ENCODE data around the gene LIPA.

GRCh38 chr10:89237849-89238248 lies 13.7 kb downstream of the LIPA start:
- TF ChIP-seq TAF1 (IDR thresholded peaks at IDR 0.05; ENCODE audit: low read depth, low read length) (no peak), POLR2A (IDR thresholded peaks at IDR 0.05; ENCODE audit: low read depth, low read length) (no peak), POLR2AphosphoS5 (IDR thresholded peaks at IDR 0.05; ENCODE audit: low read depth, low read length) (no peak), SPI1 (IDR thresholded peaks at IDR 0.05; ENCODE audit: low read depth, low read length) (no peak)
